Rectal smooth muscle tissue (tissue), 1 donor: Measurements from ENCODE around the gene TUG1.

Experiments
- H3K27ac ChIP-seq: one replicate; pipeline ENCODE4 v1.7.0; 2013; ENCODE audit warnings: low read depth, low read length, inconsistent platforms
- H3K27me3 ChIP-seq: one replicate; pipeline ENCODE4 v1.7.0; 2013; ENCODE audit warnings: low read length; ENCODE audit not compliant: control insufficient read depth, insufficient read depth
- H3K36me3 ChIP-seq: one replicate; pipeline ENCODE4 v1.7.0; 2013; ENCODE audit warnings: low read length; ENCODE audit not compliant: control insufficient read depth, insufficient read depth
- H3K4me1 ChIP-seq: one replicate; pipeline ENCODE4 v1.7.0; 2013; ENCODE audit warnings: low read length; ENCODE audit not compliant: control insufficient read depth, insufficient read depth
- H3K4me3 ChIP-seq: one replicate; pipeline ENCODE4 v1.7.0; 2013; ENCODE audit warnings: low read length
- H3K9ac ChIP-seq: one replicate; pipeline ENCODE4 v1.7.0; 2013; ENCODE audit warnings: low read length

TUG1 gene

GRCh38 chr22:30968924-30969531, at the start of gene TUG1:
Gene TUG1 (plus strand): TSS chr22:30969265.
- Histone ChIP-seq H3K36me3 (peaks cover 22% of the 10 kb centered on the region), H3K27me3 (no peaks in the 10 kb centered on the region), H3K4me1 (peaks cover 12% of the 10 kb centered on the region), H3K27ac (peak within 1 kb of the TSS; percentile 95), H3K9ac (peak within 1 kb of the TSS; percentile 68), H3K4me3 (peak within 1 kb of the TSS; percentile 90)

GRCh38 chr22:30919973-30920372, 49.1 kb upstream of the TUG1 start:
- no peaks in the 10 kb centered on the region for H3K36me3 ChIP-seq
- H3K27ac ChIP-seq: no peak overlapping the region
- no peak overlapping the region for H3K4me3 ChIP-seq
- H3K27me3 ChIP-seq: no peaks in the 10 kb centered on the region
- H3K9ac ChIP-seq: no peak overlapping the region
- H3K4me1 ChIP-seq: no peaks in the 10 kb centered on the region

GRCh38 chr22:30920407-30920806, 48.7 kb upstream of the TUG1 start:
- Histone ChIP-seq H3K36me3 (peaks cover 2% of the 10 kb centered on the region), H3K4me1 (no peaks in the 10 kb centered on the region), H3K9ac (no peak overlapping the region), H3K4me3 (no peak overlapping the region), H3K27me3 (no peaks in the 10 kb centered on the region), H3K27ac (no peak overlapping the region)

- H3K27ac ChIP-seq: no peak overlapping the region
- peak overlapping the region; percentile 21 for H3K4me3 ChIP-seq
- H3K4me1 ChIP-seq: no peaks in the 10 kb centered on the region
- no peaks in the 10 kb centered on the region for H3K27me3 ChIP-seq
- H3K36me3 ChIP-seq: peaks cover 6% of the 10 kb centered on the region
- H3K9ac ChIP-seq: no peak overlapping the region
These were observed 48.0 kb upstream of the TUG1 start for GRCh38 chr22:30921108-30921507.

GRCh38 chr22:30922151-30922611, 46.9 kb upstream of the TUG1 start:
- no peak overlapping the region for H3K9ac ChIP-seq

GRCh38 chr22:30923168-30923900, 45.7 kb upstream of the TUG1 start:
- Histone ChIP-seq H3K27ac (no peak overlapping the region), H3K4me1 (no peaks in the 10 kb centered on the region), H3K36me3 (peaks cover 18% of the 10 kb centered on the region), H3K4me3 (no peak overlapping the region), H3K9ac (no peak overlapping the region), H3K27me3 (no peaks in the 10 kb centered on the region)

More at GRCh38 chr22:30922151-30922611, 46.9 kb upstream of the TUG1 start:
- Histone ChIP-seq H3K4me1 (no peaks in the 10 kb centered on the region), H3K36me3 (peaks cover 8% of the 10 kb centered on the region), H3K27me3 (no peaks in the 10 kb centered on the region), H3K27ac (no peak overlapping the region), H3K4me3 (peak overlapping the region; percentile 9)

- Histone ChIP-seq H3K4me1 (no peaks in the 10 kb centered on the region), H3K27ac (no peak overlapping the region), H3K36me3 (peaks cover 25% of the 10 kb centered on the region), H3K9ac (no peak overlapping the region), H3K27me3 (no peaks in the 10 kb centered on the region), H3K4me3 (no peak overlapping the region)
These were observed 43.4 kb upstream of the TUG1 start for GRCh38 chr22:30925667-30926066.

- Histone ChIP-seq H3K27me3 (no peaks in the 10 kb centered on the region), H3K27ac (no peak overlapping the region), H3K4me1 (no peaks in the 10 kb centered on the region), H3K36me3 (peaks cover 35% of the 10 kb centered on the region), H3K4me3 (no peak overlapping the region), H3K9ac (no peak overlapping the region)
These were observed 42.4 kb upstream of the TUG1 start for GRCh38 chr22:30926706-30927105.

GRCh38 chr22:30927806-30928205, 41.3 kb upstream of the TUG1 start:
- H3K9ac ChIP-seq: no peak overlapping the region
- H3K4me3 ChIP-seq: no peak overlapping the region
- no peak overlapping the region for H3K27ac ChIP-seq
- H3K4me1 ChIP-seq: no peaks in the 10 kb centered on the region
- peaks cover 45% of the 10 kb centered on the region for H3K36me3 ChIP-seq
- H3K27me3 ChIP-seq: no peaks in the 10 kb centered on the region

- no peak overlapping the region for H3K4me3 ChIP-seq
- peaks cover 51% of the 10 kb centered on the region for H3K36me3 ChIP-seq
- H3K9ac ChIP-seq: no peak overlapping the region
- no peaks in the 10 kb centered on the region for H3K4me1 ChIP-seq
- H3K27ac ChIP-seq: no peak overlapping the region
- H3K27me3 ChIP-seq: no peaks in the 10 kb centered on the region
These were observed 40.7 kb upstream of the TUG1 start for GRCh38 chr22:30928401-30928800.

GRCh38 chr22:30930228-30930627, 38.8 kb upstream of the TUG1 start:
- H3K9ac ChIP-seq: no peak overlapping the region
- peaks cover 68% of the 10 kb centered on the region for H3K36me3 ChIP-seq
- H3K4me3 ChIP-seq: no peak overlapping the region

GRCh38 chr22:30931541-30932300, 37.3 kb upstream of the TUG1 start:
- Histone ChIP-seq H3K36me3 (peaks cover 72% of the 10 kb centered on the region), H3K27me3 (no peaks in the 10 kb centered on the region), H3K4me1 (no peaks in the 10 kb centered on the region), H3K4me3 (no peak overlapping the region), H3K9ac (no peak overlapping the region), H3K27ac (no peak overlapping the region)

More at GRCh38 chr22:30930228-30930627, 38.8 kb upstream of the TUG1 start:
- H3K27me3 ChIP-seq: no peaks in the 10 kb centered on the region
- H3K27ac ChIP-seq: no peak overlapping the region
- no peaks in the 10 kb centered on the region for H3K4me1 ChIP-seq
